SK-N-SH treated with all-trans-retinoic acid at 6 μM for 48 hours (cell line): ENCODE results near the gene RAPGEF1.

ENCODE experiments used
- ARNTL ChIP-seq: fragments of 450-650 bp; formaldehyde crosslinking; IDR thresholded peaks from 2 replicates; pipeline ENCODE4 v1.5.0; 2020; ENCODE audit warnings: low read depth, mild to moderate bottlenecking, moderate library complexity, borderline replicate concordance
- BACH2 ChIP-seq: fragments of 250-450 bp; sonication (Bioruptor Pico); IDR thresholded peaks from 2 replicates; pipeline ENCODE4 v1.9.0; 2021; ENCODE audit warnings: mild to moderate bottlenecking, borderline replicate concordance
- OSR1 ChIP-seq: fragments of 250-450 bp; sonication (Bioruptor Pico); IDR thresholded peaks from 2 replicates; pipeline ENCODE4 v1.8.0; 2022; ENCODE audit warnings: moderate library complexity, mild to moderate bottlenecking, inconsistent platforms
- PPARA ChIP-seq: fragments of 250-450 bp; sonication (Bioruptor Pico); IDR thresholded peaks from 2 replicates; pipeline ENCODE4 v1.5.0; 2020; ENCODE audit warnings: mild to moderate bottlenecking, borderline replicate concordance
- SNAI2 ChIP-seq: fragments of 250-450 bp; sonication (Bioruptor Pico); IDR thresholded peaks from 2 replicates; pipeline ENCODE4 v1.5.0; 2020; ENCODE audit warnings: mild to moderate bottlenecking, moderate library complexity
- TCF4 ChIP-seq: fragments of 250-450 bp; sonication (Bioruptor Pico); IDR thresholded peaks from 2 replicates; pipeline ENCODE4 v1.8.0; 2021; ENCODE audit warnings: mild to moderate bottlenecking, moderate library complexity, borderline replicate concordance
- ZC3H10 ChIP-seq: fragments of 250-450 bp; sonication (Bioruptor Pico); IDR thresholded peaks from 2 replicates; pipeline ENCODE4 v1.5.1; 2021; ENCODE audit warnings: mild to moderate bottlenecking, moderate library complexity
- ZFP30 ChIP-seq: fragments of 450-650 bp; formaldehyde crosslinking; IDR thresholded peaks from 2 replicates; pipeline ENCODE4 v1.5.0; 2022; ENCODE audit warnings: mild to moderate bottlenecking, moderate library complexity
- TF ChIP-seq, protein P1 (sequence below): fragments of 250-450 bp; sonication (Bioruptor Pico); IDR thresholded peaks from 2 replicates; pipeline ENCODE4 v1.8.0; 2020; ENCODE audit warnings: mild to moderate bottlenecking, moderate library complexity, borderline replicate concordance
- TF ChIP-seq, protein P2 (sequence below): fragments of 250-450 bp; sonication (Bioruptor Pico); IDR thresholded peaks from 2 replicates; pipeline ENCODE4 v1.5.0; 2020; ENCODE audit warnings: mild to moderate bottlenecking, moderate library complexity

DNA sequence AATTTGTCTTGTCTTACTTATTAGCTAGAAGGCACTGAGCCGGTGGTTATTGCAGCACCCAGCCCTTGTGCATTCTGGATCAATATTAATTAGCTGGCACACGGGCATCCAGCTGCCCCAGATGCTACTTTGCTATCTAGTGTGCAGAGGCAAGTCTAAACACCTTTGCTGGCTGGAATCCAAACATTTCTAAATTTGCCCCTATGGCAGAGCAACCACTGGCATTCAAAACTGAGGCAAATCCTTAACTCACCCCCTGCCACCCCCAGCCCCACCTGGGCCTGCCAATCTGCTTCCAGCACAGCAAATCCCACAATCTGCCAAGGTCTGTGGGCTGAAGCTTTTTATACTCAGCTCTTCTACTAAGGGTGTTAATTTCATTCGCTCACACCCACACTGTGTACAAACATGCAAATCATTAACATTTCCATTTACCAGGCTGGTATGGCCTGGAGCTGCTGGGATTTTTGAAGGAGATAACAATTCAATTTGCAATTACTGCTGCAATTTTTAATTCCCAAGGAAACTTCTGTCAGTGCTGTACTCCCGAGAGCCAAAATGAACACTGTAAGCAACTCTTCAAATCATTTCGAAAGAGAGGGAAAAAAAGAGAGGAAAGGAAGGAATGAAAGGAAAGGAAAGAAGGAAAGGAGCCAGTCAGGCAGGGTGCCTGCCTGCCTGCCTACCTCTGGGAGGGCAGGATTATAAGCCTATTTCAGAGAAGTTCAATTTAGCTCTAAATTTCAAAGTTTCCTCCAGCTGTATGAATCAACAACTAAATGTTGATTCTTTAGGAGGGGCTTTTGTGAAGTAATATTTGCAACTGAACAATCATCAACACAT lies 35.5 kb downstream of the RAPGEF1 start:
- no peak for TF ChIP-seq ARNTL (CRISPR knock-in tag)
- TF ChIP-seq TCF4 (CRISPR knock-in tag), result no peak
- TF ChIP-seq ZC3H10 (CRISPR knock-in tag), result no peak
- TF ChIP-seq ZFP30 (CRISPR knock-in tag), result no peak
- no peak for TF ChIP-seq OSR1 (CRISPR knock-in tag)
- TF ChIP-seq, protein P1, sequence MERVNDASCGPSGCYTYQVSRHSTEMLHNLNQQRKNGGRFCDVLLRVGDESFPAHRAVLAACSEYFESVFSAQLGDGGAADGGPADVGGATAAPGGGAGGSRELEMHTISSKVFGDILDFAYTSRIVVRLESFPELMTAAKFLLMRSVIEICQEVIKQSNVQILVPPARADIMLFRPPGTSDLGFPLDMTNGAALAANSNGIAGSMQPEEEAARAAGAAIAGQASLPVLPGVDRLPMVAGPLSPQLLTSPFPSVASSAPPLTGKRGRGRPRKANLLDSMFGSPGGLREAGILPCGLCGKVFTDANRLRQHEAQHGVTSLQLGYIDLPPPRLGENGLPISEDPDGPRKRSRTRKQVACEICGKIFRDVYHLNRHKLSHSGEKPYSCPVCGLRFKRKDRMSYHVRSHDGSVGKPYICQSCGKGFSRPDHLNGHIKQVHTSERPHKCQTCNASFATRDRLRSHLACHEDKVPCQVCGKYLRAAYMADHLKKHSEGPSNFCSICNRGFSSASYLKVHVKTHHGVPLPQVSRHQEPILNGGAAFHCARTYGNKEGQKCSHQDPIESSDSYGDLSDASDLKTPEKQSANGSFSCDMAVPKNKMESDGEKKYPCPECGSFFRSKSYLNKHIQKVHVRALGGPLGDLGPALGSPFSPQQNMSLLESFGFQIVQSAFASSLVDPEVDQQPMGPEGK (CRISPR knock-in tag), result no peak
- TF ChIP-seq, protein P2, sequence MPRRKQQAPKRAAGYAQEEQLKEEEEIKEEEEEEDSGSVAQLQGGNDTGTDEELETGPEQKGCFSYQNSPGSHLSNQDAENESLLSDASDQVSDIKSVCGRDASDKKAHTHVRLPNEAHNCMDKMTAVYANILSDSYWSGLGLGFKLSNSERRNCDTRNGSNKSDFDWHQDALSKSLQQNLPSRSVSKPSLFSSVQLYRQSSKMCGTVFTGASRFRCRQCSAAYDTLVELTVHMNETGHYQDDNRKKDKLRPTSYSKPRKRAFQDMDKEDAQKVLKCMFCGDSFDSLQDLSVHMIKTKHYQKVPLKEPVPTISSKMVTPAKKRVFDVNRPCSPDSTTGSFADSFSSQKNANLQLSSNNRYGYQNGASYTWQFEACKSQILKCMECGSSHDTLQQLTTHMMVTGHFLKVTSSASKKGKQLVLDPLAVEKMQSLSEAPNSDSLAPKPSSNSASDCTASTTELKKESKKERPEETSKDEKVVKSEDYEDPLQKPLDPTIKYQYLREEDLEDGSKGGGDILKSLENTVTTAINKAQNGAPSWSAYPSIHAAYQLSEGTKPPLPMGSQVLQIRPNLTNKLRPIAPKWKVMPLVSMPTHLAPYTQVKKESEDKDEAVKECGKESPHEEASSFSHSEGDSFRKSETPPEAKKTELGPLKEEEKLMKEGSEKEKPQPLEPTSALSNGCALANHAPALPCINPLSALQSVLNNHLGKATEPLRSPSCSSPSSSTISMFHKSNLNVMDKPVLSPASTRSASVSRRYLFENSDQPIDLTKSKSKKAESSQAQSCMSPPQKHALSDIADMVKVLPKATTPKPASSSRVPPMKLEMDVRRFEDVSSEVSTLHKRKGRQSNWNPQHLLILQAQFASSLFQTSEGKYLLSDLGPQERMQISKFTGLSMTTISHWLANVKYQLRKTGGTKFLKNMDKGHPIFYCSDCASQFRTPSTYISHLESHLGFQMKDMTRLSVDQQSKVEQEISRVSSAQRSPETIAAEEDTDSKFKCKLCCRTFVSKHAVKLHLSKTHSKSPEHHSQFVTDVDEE (CRISPR knock-in tag), result no peak
- TF ChIP-seq BACH2, result no peak
- TF ChIP-seq SNAI2 (CRISPR knock-in tag), result no peak
- TF ChIP-seq PPARA (CRISPR knock-in tag), result no peak
